Measurements from ENCODE around the gene GAK. TPM values are rescaled to one million over a fixed set of nuclear protein-coding genes. Genes with fewer than 3 reads are reported as not detected.

Gene GAK
- total RNA-seq, 1 donor from 2014 or later: 89.1 TPM

- Histone ChIP-seq H3K4me1 (no peaks in the 10 kb centered on the region), H3K4me3 (no peak overlapping the region), H3K27ac (no peak overlapping the region), H3K27me3 (no peaks in the 10 kb centered on the region), H3K36me3 (peaks cover 0 to 76% of the 10 kb centered on the region in 2 donors), H3K9me3 (no peaks in the 10 kb centered on the region)
- no peak for DNase-seq (ENCODE audit: extremely low spot score in 2 of 2)
- TF ChIP-seq POLR2AphosphoS5 (IDR thresholded peaks at IDR 0.05; ENCODE audit: insufficient read depth in 1 of 2, low read depth in 1 of 2): no peak
- intact Hi-C loops (cut with DNase I): no loop called here
Measured at GRCh38 chr4:872241-872981, 59.7 kb downstream of the GAK start.

GRCh38 chr4:871484-871883 lies 60.6 kb downstream of the GAK start:
- H3K27ac ChIP-seq: no peak overlapping the region
- H3K9me3 ChIP-seq: no peaks in the 10 kb centered on the region
- H3K4me3 ChIP-seq: no peak overlapping the region
- H3K4me1 ChIP-seq: no peaks in the 10 kb centered on the region
- DNase-seq (ENCODE audit: extremely low spot score in 2 of 2): no peak
- no peak for TF ChIP-seq CTCF (IDR thresholded peaks at IDR 0.05)
- TF ChIP-seq POLR2A (IDR thresholded peaks at IDR 0.05): no peak
- TF ChIP-seq POLR2AphosphoS5 (IDR thresholded peaks at IDR 0.05; ENCODE audit: insufficient read depth in 1 of 2, low read depth in 1 of 2): no peak
- intact Hi-C loops (cut with DNase I): no loop called here
- H3K27me3 ChIP-seq: no peaks in the 10 kb centered on the region
- H3K36me3 ChIP-seq: peaks cover 0 to 76% of the 10 kb centered on the region in 2 donors

- Histone ChIP-seq H3K4me3 (no peak overlapping the region), H3K36me3 (peaks cover 0 to 76% of the 10 kb centered on the region in 2 donors), H3K4me1 (no peaks in the 10 kb centered on the region), H3K27ac (no peak overlapping the region), H3K27me3 (no peaks in the 10 kb centered on the region), H3K9me3 (no peaks in the 10 kb centered on the region)
- no peak for TF ChIP-seq POLR2AphosphoS5 (IDR thresholded peaks at IDR 0.05; ENCODE audit: insufficient read depth in 1 of 2, low read depth in 1 of 2)
- TF ChIP-seq CTCF (IDR thresholded peaks at IDR 0.05): no peak
- no peak for TF ChIP-seq POLR2A (IDR thresholded peaks at IDR 0.05)
- intact Hi-C loops (cut with DNase I): no loop called here
- DNase-seq (ENCODE audit: extremely low spot score in 2 of 2): no peak
Measured at GRCh38 chr4:870951-871350, 61.2 kb downstream of the GAK start.

GRCh38 chr4:869776-870175 lies 62.3 kb downstream of the GAK start:
- intact Hi-C loops (cut with DNase I): no loop called here
- TF ChIP-seq POLR2A (IDR thresholded peaks at IDR 0.05): no peak
- TF ChIP-seq POLR2AphosphoS5 (IDR thresholded peaks at IDR 0.05; ENCODE audit: insufficient read depth in 1 of 2, low read depth in 1 of 2): no peak
- no peak for TF ChIP-seq CTCF (IDR thresholded peaks at IDR 0.05)
- no peak for DNase-seq (ENCODE audit: extremely low spot score in 2 of 2)

GRCh38 chr4:868421-868820 lies 63.7 kb downstream of the GAK start:
- no peak for DNase-seq (ENCODE audit: extremely low spot score in 2 of 2)
- Histone ChIP-seq H3K27ac (no peak overlapping the region), H3K27me3 (no peaks in the 10 kb centered on the region), H3K4me1 (no peaks in the 10 kb centered on the region), H3K4me3 (no peak overlapping the region), H3K9me3 (no peaks in the 10 kb centered on the region), H3K36me3 (peaks cover 0 to 81% of the 10 kb centered on the region in 2 donors)
- TF ChIP-seq CTCF (IDR thresholded peaks at IDR 0.05): no peak
- no peak for TF ChIP-seq POLR2A (IDR thresholded peaks at IDR 0.05)
- no peak for TF ChIP-seq POLR2AphosphoS5 (IDR thresholded peaks at IDR 0.05; ENCODE audit: insufficient read depth in 1 of 2, low read depth in 1 of 2)
- intact Hi-C loops (cut with DNase I): no loop called here

More at GRCh38 chr4:869776-870175, 62.3 kb downstream of the GAK start:
- Histone ChIP-seq H3K9me3 (no peaks in the 10 kb centered on the region), H3K36me3 (peaks cover 0 to 76% of the 10 kb centered on the region in 2 donors), H3K27ac (no peak overlapping the region), H3K4me3 (no peak overlapping the region), H3K4me1 (no peaks in the 10 kb centered on the region), H3K27me3 (no peaks in the 10 kb centered on the region)

All from vagina (tissue), 2 donors.